Transverse colon (tissue), 4 donors: ENCODE measurements around the gene PDIA2. TPM values are rescaled to one million over a fixed set of nuclear protein-coding genes. Genes with fewer than 3 reads are reported as not detected.

Experiments used
- DNase-seq: peaks from one replicate; pipeline ENCODE4 v3.0.0-alpha.2; 2019
- H3K27ac ChIP-seq, 4 donors: fragments of 200-600 bp; sonication (generic); 2 replicates each; pipeline ENCODE4 v1.5.1; 2016 to 2018; ENCODE audit warnings: inconsistent platforms in 4 of 4
- H3K27me3 ChIP-seq: fragments of 200-600 bp; sonication (generic); 2 replicates; pipeline ENCODE4 v1.5.1; 2017; ENCODE audit warnings: inconsistent platforms
- H3K36me3 ChIP-seq, 4 donors: fragments of 200-600 bp; sonication (generic); 2 replicates each; pipeline ENCODE4 v1.5.1; 2017 to 2019; ENCODE audit warnings: inconsistent platforms in 4 of 4
- H3K4me1 ChIP-seq, 4 donors: fragments of 200-600 bp; sonication (generic); 2 replicates each; pipeline ENCODE4 v1.5.1; 2017 to 2020; ENCODE audit warnings: inconsistent platforms in 4 of 4
- H3K4me3 ChIP-seq, 4 donors: fragments of 200-600 bp; sonication (generic); 1 replicate in 1 of 4; 2 replicates in 3 of 4; pipeline versions ENCODE4 v1.5.1 to v1.6.1; 2017 to 2019; ENCODE audit warnings: inconsistent platforms in 4 of 4
- H3K9me3 ChIP-seq, 2 donors: fragments of 200-600 bp; sonication (generic); 2 replicates each; pipeline ENCODE4 v1.5.1; 2017 to 2019; ENCODE audit warnings: inconsistent platforms in 2 of 2
- EP300 ChIP-seq: sonication (generic); formaldehyde crosslinking; IDR thresholded peaks from one replicate; pipeline ENCODE4 v1.6.1; 2017; ENCODE audit warnings: antibody characterized with exemption, low read depth
- POLR2A ChIP-seq: fragments of 450-650 bp; IDR thresholded peaks from one replicate; pipeline ENCODE4 v1.6.1; 2016; ENCODE audit warnings: antibody characterized with exemption, mild to moderate bottlenecking, moderate library complexity
- POLR2AphosphoS5 ChIP-seq, 3 donors: sonication (generic); formaldehyde crosslinking; IDR thresholded peaks; one replicate each; pipeline ENCODE4 v1.6.1; 2016; ENCODE audit warnings: antibody characterized with exemption in 3 of 3
- WGBS, 2 donors: methylation state at CpG; one replicate each; pipeline ENCODE4 v1.1.5; 2018; ENCODE audit warnings: low coverage in 1 of 2; 5-methylcytosine and 5-hydroxymethylcytosine counted together
- in situ Hi-C, 4 donors: fragments of 200-750 bp; cut with MboI; loops; one replicate each; pipeline versions ENCODE4 v1.15.0 to v1.15.1; 2017; ENCODE audit warnings: low sequenced_read_pairs in 3 of 4, low pct_ligation_motif_present in 1 of 4, low pct_unique_long_range_greater_than_20kb in 1 of 4
- intact Hi-C: fragments of 100-400 bp; cut with DNase I; formaldehyde crosslinking; loops from one replicate; pipeline ENCODE4 v1.15.1; 2023; ENCODE audit warnings: low total_unique reads
- total RNA-seq, 4 donors: library from RNA; depleted of rRNA; stranded (reverse); fragments of >200 nt; gene quantifications; one replicate each; pipeline ENCODE4 v1.1.0, GENCODE V29; 2016
- TF ChIP-seq, protein P1 (sequence below), 5 experiments: fragments of 200-600 bp in 3 of 5; fragments of 450-650 bp in 2 of 5; sonication (generic) in 3 of 5; IDR thresholded peaks; 1 replicate in 2 of 5; 2 replicates in 3 of 5; pipeline ENCODE4 v1.5.1; 2016 to 2017; ENCODE audit warnings: antibody characterized with exemption in 5 of 5, inconsistent platforms in 3 of 5, mild to moderate bottlenecking in 2 of 5, moderate library complexity in 1 of 5

The PDIA2 gene
- total RNA-seq, 4 donors from 2014 or later = 0.55 to 2.6 (median 0.79) TPM; not detected in 1

DNA sequence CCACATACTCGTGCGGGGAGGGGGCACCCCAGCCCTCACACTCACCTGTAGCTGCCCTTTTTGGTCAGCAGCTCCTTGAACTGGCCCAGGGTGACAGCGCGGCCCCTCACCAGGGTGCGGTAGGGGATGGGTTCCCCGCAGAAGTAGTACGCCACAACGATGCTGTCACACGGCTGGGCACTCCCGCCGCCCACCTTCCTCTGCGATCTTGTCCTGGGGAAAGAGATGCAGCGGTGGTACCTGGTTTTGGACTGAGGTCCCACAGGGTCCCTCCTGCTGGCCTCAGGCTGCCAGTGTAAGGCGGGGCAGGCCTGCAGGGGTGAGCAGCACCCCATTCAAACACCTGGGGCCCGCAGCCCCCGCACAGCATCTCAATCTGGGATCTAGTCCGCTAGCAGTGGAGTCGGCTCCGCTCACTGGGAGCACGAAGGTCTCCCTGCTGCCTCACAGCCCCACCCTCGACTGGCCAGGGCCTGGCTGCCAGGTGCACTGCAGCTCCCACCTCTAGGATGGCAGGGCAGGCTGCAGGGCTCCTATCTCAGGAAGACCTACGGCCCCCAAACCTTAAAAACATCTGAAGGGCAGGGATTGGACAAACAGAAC is 6.5 kb downstream of the PDIA2 start:
- no peaks in the 10 kb centered on the region for H3K27me3 ChIP-seq
- no peak for DNase-seq
- WGBS, 2 donors = 93% methylated on average over 22 of the region's 22 CpGs; no CpG with 5 or more reads in 1 of the 2 donors
- no peak overlapping the region for H3K4me3 ChIP-seq
- in situ Hi-C loops (no loop called here), intact Hi-C loops (no loop called here)
- no peaks in the 10 kb centered on the region for H3K4me1 ChIP-seq
- H3K36me3 ChIP-seq = peaks cover 0 to 31% (median 11%) of the 10 kb centered on the region in 4 donors
- no peak for TF ChIP-seq POLR2AphosphoS5 (IDR thresholded peaks at IDR 0.05)
- TF ChIP-seq, protein P1, sequence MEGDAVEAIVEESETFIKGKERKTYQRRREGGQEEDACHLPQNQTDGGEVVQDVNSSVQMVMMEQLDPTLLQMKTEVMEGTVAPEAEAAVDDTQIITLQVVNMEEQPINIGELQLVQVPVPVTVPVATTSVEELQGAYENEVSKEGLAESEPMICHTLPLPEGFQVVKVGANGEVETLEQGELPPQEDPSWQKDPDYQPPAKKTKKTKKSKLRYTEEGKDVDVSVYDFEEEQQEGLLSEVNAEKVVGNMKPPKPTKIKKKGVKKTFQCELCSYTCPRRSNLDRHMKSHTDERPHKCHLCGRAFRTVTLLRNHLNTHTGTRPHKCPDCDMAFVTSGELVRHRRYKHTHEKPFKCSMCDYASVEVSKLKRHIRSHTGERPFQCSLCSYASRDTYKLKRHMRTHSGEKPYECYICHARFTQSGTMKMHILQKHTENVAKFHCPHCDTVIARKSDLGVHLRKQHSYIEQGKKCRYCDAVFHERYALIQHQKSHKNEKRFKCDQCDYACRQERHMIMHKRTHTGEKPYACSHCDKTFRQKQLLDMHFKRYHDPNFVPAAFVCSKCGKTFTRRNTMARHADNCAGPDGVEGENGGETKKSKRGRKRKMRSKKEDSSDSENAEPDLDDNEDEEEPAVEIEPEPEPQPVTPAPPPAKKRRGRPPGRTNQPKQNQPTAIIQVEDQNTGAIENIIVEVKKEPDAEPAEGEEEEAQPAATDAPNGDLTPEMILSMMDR (IDR thresholded peaks at IDR 0.05) = no peak
- H3K27ac ChIP-seq = no peak overlapping the region
- H3K9me3 ChIP-seq = no peaks in the 10 kb centered on the region

DNA sequence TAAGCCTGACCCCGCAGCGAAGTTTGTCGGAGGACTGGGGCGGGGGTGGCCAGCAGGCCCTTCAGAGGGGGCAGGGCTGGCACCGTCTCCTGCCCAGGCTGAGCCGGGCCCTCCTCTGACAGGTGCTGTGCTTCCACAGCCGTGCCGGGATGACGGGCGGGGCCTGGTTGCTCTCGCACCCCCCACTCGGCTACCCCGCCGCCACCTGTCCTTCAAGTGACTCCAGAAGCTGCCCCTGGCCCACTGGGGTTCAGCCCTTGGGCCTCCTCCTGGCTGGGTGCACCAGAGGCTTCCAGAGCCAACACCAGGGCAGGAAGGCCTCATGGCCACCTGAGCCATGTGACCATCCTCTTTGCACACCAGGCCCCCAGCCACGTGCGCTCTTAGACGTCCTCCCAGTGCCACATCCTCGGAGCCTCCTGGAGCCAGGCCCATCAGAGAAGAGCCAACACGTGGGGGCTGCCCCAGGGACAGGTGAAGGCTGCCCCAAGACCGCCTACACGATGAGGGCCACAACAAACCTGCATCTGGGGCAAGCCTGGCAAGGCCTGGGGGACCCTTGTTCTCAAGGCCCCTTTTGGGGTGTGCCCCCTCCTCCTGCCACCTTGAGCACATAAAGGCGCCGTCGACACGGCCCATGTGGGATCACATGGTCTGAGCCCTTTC is 7.2 kb downstream of the PDIA2 start:
- DNase-seq = no peak
- Histone ChIP-seq H3K4me3 (no peak overlapping the region), H3K27ac (no peak overlapping the region), H3K27me3 (no peaks in the 10 kb centered on the region), H3K4me1 (no peaks in the 10 kb centered on the region), H3K9me3 (no peaks in the 10 kb centered on the region), H3K36me3 (peaks cover 0 to 31% (median 11%) of the 10 kb centered on the region in 4 donors)
- intact Hi-C loops (no loop called here), in situ Hi-C loops (no loop called here)
- WGBS, 2 donors = 93% methylated on average over 16 of the region's 25 CpGs; no CpG with 5 or more reads in 1 of the 2 donors
- TF ChIP-seq POLR2AphosphoS5 (IDR thresholded peaks at IDR 0.05) (no peak), EP300 (no peak), POLR2A (no peak)
- TF ChIP-seq, protein P1 (IDR thresholded peaks at IDR 0.05) = no peak

DNA sequence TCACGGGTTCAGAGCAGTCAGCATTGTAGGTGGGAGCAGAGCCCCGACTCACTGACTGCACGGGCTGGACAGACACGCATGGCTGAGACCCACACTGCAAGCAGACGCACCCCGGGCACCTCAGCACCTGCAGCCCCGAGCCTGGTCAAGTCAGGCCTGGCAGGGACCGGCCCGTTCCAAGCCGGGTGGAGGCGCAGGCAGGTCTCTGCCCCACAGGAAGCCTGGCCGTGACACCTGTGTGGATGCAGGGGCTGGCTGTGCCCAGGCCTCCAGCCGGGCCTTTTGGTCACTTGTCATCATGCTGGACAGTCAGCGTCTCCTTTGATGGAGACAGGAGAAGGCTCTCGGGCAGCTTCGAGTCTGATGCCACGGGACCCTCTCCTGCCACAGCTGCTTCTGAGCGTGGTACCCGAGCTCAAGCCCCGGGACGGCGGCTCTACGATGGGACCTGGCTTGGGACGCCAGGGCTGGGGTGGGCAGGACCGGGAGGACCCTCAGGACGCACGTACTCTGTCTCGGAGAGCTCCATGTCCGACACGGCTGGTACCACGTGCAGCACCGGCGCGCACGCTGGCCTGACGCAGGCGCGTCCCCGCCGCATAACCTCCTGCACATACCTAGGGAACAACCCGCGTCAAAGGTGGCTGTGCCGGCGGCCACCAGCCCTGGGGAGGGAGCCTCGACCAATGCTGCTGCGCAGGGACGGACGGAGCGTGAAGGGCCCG is 7.9 kb downstream of the PDIA2 start:
- in situ Hi-C loops = no loop called here
- H3K4me3 ChIP-seq = no peak overlapping the region

DNA sequence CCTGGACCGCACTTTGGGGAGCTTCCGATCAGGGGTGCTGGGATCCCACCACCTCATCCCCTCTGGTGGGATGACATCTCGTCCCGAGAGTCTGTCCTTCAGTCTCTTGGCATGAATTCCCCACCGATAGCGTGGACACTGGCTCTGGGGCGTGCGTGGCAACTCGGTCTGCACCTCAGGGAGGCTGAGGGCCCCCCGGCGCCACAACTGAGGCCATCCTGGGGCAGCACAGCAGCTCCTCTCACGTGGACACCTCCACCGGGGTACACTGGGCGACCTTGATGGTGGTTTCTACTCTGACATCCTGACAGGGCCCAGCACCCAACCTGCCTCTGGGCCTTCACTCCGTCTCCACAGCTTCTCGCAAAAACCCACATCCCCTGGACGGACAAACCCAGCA is 8.6 kb downstream of the PDIA2 start:
- TF ChIP-seq POLR2A (no peak), EP300 (no peak), POLR2AphosphoS5 (IDR thresholded peaks at IDR 0.05) (no peak)
- TF ChIP-seq, protein P1 (IDR thresholded peaks at IDR 0.05) = no peak
- Histone ChIP-seq H3K9me3 (no peaks in the 10 kb centered on the region), H3K27me3 (no peaks in the 10 kb centered on the region), H3K36me3 (peaks cover 0 to 31% (median 11%) of the 10 kb centered on the region in 4 donors), H3K27ac (no peak overlapping the region), H3K4me1 (no peaks in the 10 kb centered on the region), H3K4me3 (no peak overlapping the region)
- 95% methylated on average over 12 of the region's 17 CpGs; no CpG with 5 or more reads in 1 of the 2 donors for WGBS, 2 donors
- no peak for DNase-seq
- intact Hi-C loops (no loop called here), in situ Hi-C loops (no loop called here)

More for the DNA sequence above, 7.9 kb downstream of the PDIA2 start:
- Histone ChIP-seq H3K27ac (no peak overlapping the region), H3K4me1 (no peaks in the 10 kb centered on the region), H3K9me3 (no peaks in the 10 kb centered on the region), H3K36me3 (peaks cover 0 to 31% (median 11%) of the 10 kb centered on the region in 4 donors), H3K27me3 (no peaks in the 10 kb centered on the region)
- 94% methylated on average over 39 of the region's 50 CpGs; no CpG with 5 or more reads in 1 of the 2 donors for WGBS, 2 donors
- intact Hi-C loops = no loop called here
- TF ChIP-seq, protein P1 (IDR thresholded peaks at IDR 0.05) = no peak
- TF ChIP-seq EP300 (no peak), POLR2A (no peak), POLR2AphosphoS5 (IDR thresholded peaks at IDR 0.05) (no peak)
- no peak for DNase-seq
